ENCODE data around the gene IRGQ.

DNA sequence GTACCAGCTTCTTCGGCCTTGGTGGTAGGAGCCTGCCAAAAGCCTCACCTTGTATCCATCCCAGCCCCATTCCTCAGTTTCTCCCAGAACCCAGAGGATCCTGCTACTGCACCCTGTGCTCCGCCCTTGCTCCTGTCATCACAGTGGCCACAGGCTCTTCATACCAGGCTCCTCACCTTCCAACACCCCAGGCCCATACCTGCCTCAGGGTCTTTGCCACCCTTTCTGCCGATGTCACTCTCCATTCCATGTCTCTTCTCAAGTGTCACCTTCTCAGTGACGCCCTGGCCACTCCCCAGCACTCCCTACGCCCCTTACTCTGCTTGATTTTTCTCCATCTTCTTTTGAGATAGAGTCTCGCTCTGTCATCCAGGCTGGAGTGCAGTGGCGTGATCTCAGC lies 13.9 kb upstream of the IRGQ start:
- no peak for TF ChIP-seq POLR2AphosphoS5 (IDR thresholded peaks at IDR 0.05)
- TF ChIP-seq, protein P1, sequence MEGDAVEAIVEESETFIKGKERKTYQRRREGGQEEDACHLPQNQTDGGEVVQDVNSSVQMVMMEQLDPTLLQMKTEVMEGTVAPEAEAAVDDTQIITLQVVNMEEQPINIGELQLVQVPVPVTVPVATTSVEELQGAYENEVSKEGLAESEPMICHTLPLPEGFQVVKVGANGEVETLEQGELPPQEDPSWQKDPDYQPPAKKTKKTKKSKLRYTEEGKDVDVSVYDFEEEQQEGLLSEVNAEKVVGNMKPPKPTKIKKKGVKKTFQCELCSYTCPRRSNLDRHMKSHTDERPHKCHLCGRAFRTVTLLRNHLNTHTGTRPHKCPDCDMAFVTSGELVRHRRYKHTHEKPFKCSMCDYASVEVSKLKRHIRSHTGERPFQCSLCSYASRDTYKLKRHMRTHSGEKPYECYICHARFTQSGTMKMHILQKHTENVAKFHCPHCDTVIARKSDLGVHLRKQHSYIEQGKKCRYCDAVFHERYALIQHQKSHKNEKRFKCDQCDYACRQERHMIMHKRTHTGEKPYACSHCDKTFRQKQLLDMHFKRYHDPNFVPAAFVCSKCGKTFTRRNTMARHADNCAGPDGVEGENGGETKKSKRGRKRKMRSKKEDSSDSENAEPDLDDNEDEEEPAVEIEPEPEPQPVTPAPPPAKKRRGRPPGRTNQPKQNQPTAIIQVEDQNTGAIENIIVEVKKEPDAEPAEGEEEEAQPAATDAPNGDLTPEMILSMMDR (IDR thresholded peaks at IDR 0.05), result no peak
